Karpas-422 (cell line): ENCODE measurements around the gene STK17A. TPM values are rescaled to one million over a fixed set of nuclear protein-coding genes. Genes with fewer than 3 reads are reported as not detected.
"Not testable (repeated sequence)": the region's sequence is repeated elsewhere in the genome, so short reads cannot be mapped to it uniquely, and the experiment has no call there.

Experiments
- DNase-seq: peaks from one replicate; pipeline ENCODE4 v3.0.0-alpha.2; 2015
- H2AFZ ChIP-seq: fragments of 200-600 bp; sonication (generic); 2 replicates; pipeline ENCODE4 v1.6.1; 2014; ENCODE audit warnings: antibody characterized with exemption, low read length, mixed read lengths
- H3K27ac ChIP-seq: fragments of 200-600 bp; sonication (generic); 2 replicates; pipeline ENCODE4 v1.5.1; 2014; ENCODE audit warnings: mild to moderate bottlenecking, low read length, moderate library complexity
- H3K27me3 ChIP-seq: fragments of 200-600 bp; sonication (generic); 2 replicates; pipeline ENCODE4 v1.6.1; 2014; ENCODE audit warnings: low read length, mixed read lengths
- H3K36me3 ChIP-seq: fragments of 200-600 bp; sonication (generic); 2 replicates; pipeline ENCODE4 v1.6.1; 2014; ENCODE audit warnings: low read length, mixed read lengths; ENCODE audit not compliant: insufficient read depth
- H3K4me1 ChIP-seq: fragments of 200-600 bp; sonication (generic); 2 replicates; pipeline ENCODE4 v1.6.1; 2014; ENCODE audit warnings: mild to moderate bottlenecking, low read length, mixed read lengths
- H3K4me2 ChIP-seq: fragments of 200-600 bp; sonication (generic); 2 replicates; pipeline ENCODE4 v1.6.1; 2014; ENCODE audit warnings: low read length, low read depth, mild to moderate bottlenecking; ENCODE audit not compliant: poor library complexity, severe bottlenecking
- H3K4me3 ChIP-seq: fragments of 200-600 bp; sonication (generic); 2 replicates; pipeline ENCODE4 v1.5.1; 2014; ENCODE audit warnings: mild to moderate bottlenecking, antibody characterized with exemption, low read length, mixed read lengths
- H3K79me2 ChIP-seq: fragments of 200-600 bp; sonication (generic); 2 replicates; pipeline ENCODE4 v1.6.1; 2014; ENCODE audit warnings: mild to moderate bottlenecking, low read length, mixed read lengths
- H3K9ac ChIP-seq: fragments of 200-600 bp; sonication (generic); 2 replicates; pipeline ENCODE4 v1.6.0; 2014; ENCODE audit warnings: low read length
- H3K9me2 ChIP-seq: fragments of 200-600 bp; sonication (generic), shearing (Covaris generic); replicated peaks from 2 replicates; pipeline ENCODE4 v1.6.0; 2014; ENCODE audit warnings: mild to moderate bottlenecking, low read length, moderate library complexity; ENCODE audit not compliant: insufficient read depth
- H3K9me3 ChIP-seq: fragments of 300-700, 200-600 bp; sonication (generic); 2 replicates; pipeline ENCODE4 v1.6.1; 2014; ENCODE audit warnings: low read length, mixed read lengths
- H4K20me1 ChIP-seq: fragments of 200-600 bp; sonication (generic); 2 replicates; pipeline ENCODE4 v1.6.1; 2014; ENCODE audit warnings: mild to moderate bottlenecking, antibody characterized with exemption, low read length, low read depth; ENCODE audit not compliant: insufficient read depth
- total RNA-seq: library from RNA; depleted of rRNA; stranded (reverse); fragments of >200 nt; shearing (Covaris generic); gene quantifications from 2 replicates; pipeline ENCODE4 v1.2.3, GENCODE V29; 2014; ENCODE audit warnings: low replicate concordance

The STK17A gene
- total RNA-seq, 1 experiment from 2014 or later: 8.2 TPM

- no peaks in the 10 kb centered on the region for H3K79me2 ChIP-seq
- DNase-seq: peak; percentile 62
- H3K27me3 ChIP-seq: no peaks in the 10 kb centered on the region
- H3K4me3 ChIP-seq: no peak overlapping the region
- no peaks in the 10 kb centered on the region for H3K9me3 ChIP-seq
- peaks cover 9% of the 10 kb centered on the region; the same call in 1 of the 2 replicates for H3K36me3 ChIP-seq
- H3K4me2 ChIP-seq: peak overlapping the region; percentile 40
- no peaks in the 10 kb centered on the region for H4K20me1 ChIP-seq
- H2AFZ ChIP-seq: no peak overlapping the region
- peak overlapping the region; percentile 59 for H3K27ac ChIP-seq
- peaks cover 23% of the 10 kb centered on the region for H3K4me1 ChIP-seq
- no peak overlapping the region for H3K9ac ChIP-seq
- no peaks in the 10 kb centered on the region for H3K9me2 ChIP-seq
Measured at GRCh38 chr7:43625453-43625852, 42.5 kb downstream of the STK17A start.

GRCh38 chr7:43625980-43626379 is 43.1 kb downstream of the STK17A start:
- H3K27me3 ChIP-seq: no peaks in the 10 kb centered on the region
- no peak overlapping the region for H3K4me3 ChIP-seq
- no peaks in the 10 kb centered on the region for H4K20me1 ChIP-seq
- H3K4me2 ChIP-seq: peak overlapping the region; percentile 40
- H2AFZ ChIP-seq: no peak overlapping the region
- peaks cover 9% of the 10 kb centered on the region; the same call in 1 of the 2 replicates for H3K36me3 ChIP-seq
- H3K9me3 ChIP-seq: no peaks in the 10 kb centered on the region
- no peak for DNase-seq
- no peak overlapping the region for H3K9ac ChIP-seq
- H3K9me2 ChIP-seq: no peaks in the 10 kb centered on the region
- H3K27ac ChIP-seq: peak overlapping the region; percentile 59
- no peaks in the 10 kb centered on the region for H3K79me2 ChIP-seq
- peaks cover 23% of the 10 kb centered on the region for H3K4me1 ChIP-seq

GRCh38 chr7:43626695-43627094 is 43.8 kb downstream of the STK17A start:
- H4K20me1 ChIP-seq: no peaks in the 10 kb centered on the region
- no peak overlapping the region for H3K4me3 ChIP-seq
- DNase-seq: no peak
- H3K9me2 ChIP-seq: no peaks in the 10 kb centered on the region
- H2AFZ ChIP-seq: no peak overlapping the region
- peaks cover 9% of the 10 kb centered on the region; the same call in 1 of the 2 replicates for H3K36me3 ChIP-seq
- no peak overlapping the region for H3K9ac ChIP-seq
- no peak overlapping the region for H3K4me2 ChIP-seq
- peak overlapping the region; percentile 23; the same call in 1 of the 2 replicates for H3K27ac ChIP-seq
- H3K27me3 ChIP-seq: no peaks in the 10 kb centered on the region
- H3K9me3 ChIP-seq: no peaks in the 10 kb centered on the region
- peaks cover 23% of the 10 kb centered on the region for H3K4me1 ChIP-seq
- H3K79me2 ChIP-seq: no peaks in the 10 kb centered on the region

- not testable (repeated sequence) for DNase-seq, H4K20me1 ChIP-seq, H3K9me2 ChIP-seq, H3K79me2 ChIP-seq, H3K36me3 ChIP-seq, H3K27ac ChIP-seq, H3K4me2 ChIP-seq, H3K4me3 ChIP-seq, H2AFZ ChIP-seq, H3K9ac ChIP-seq, H3K27me3 ChIP-seq, H3K9me3 ChIP-seq
- peaks cover 23% of the 10 kb centered on the region for H3K4me1 ChIP-seq
Measured at GRCh38 chr7:43627798-43628197, 44.9 kb downstream of the STK17A start.

- DNase-seq: no peak
- H3K4me3 ChIP-seq: no peak overlapping the region
- no peak overlapping the region for H3K27ac ChIP-seq
- H2AFZ ChIP-seq: no peak overlapping the region
- H3K4me2 ChIP-seq: no peak overlapping the region
- no peaks in the 10 kb centered on the region for H4K20me1 ChIP-seq
- H3K4me1 ChIP-seq: peaks cover 23% of the 10 kb centered on the region
- no peaks in the 10 kb centered on the region for H3K79me2 ChIP-seq
- H3K9me3 ChIP-seq: no peaks in the 10 kb centered on the region
- no peaks in the 10 kb centered on the region for H3K9me2 ChIP-seq
- no peak overlapping the region for H3K9ac ChIP-seq
- no peaks in the 10 kb centered on the region for H3K27me3 ChIP-seq
- H3K36me3 ChIP-seq: peaks cover 12% of the 10 kb centered on the region; the same call in 1 of the 2 replicates
Measured at GRCh38 chr7:43628431-43628830, 45.5 kb downstream of the STK17A start.

GRCh38 chr7:43629857-43630256 is 46.9 kb downstream of the STK17A start:
- no peaks in the 10 kb centered on the region for H3K27me3 ChIP-seq
- DNase-seq: no peak
- H3K9me2 ChIP-seq: no peaks in the 10 kb centered on the region
- no peak overlapping the region for H3K4me2 ChIP-seq
- H3K9me3 ChIP-seq: no peaks in the 10 kb centered on the region
- H3K79me2 ChIP-seq: no peaks in the 10 kb centered on the region
- peaks cover 6% of the 10 kb centered on the region; the same call in 1 of the 2 replicates for H3K36me3 ChIP-seq
- no peak overlapping the region for H3K4me3 ChIP-seq
- no peak overlapping the region for H3K9ac ChIP-seq
- no peaks in the 10 kb centered on the region for H4K20me1 ChIP-seq
- H2AFZ ChIP-seq: no peak overlapping the region
- H3K27ac ChIP-seq: no peak overlapping the region
- H3K4me1 ChIP-seq: peaks cover 21% of the 10 kb centered on the region

GRCh38 chr7:43630482-43630881 is 47.6 kb downstream of the STK17A start:
- H3K9me2 ChIP-seq: no peaks in the 10 kb centered on the region
- H2AFZ ChIP-seq: no peak overlapping the region
- H3K79me2 ChIP-seq: no peaks in the 10 kb centered on the region
- no peaks in the 10 kb centered on the region for H4K20me1 ChIP-seq
- H3K9ac ChIP-seq: no peak overlapping the region
- H3K4me3 ChIP-seq: no peak overlapping the region
- peaks cover 15% of the 10 kb centered on the region for H3K4me1 ChIP-seq
- H3K36me3 ChIP-seq: peaks cover 8% of the 10 kb centered on the region; the same call in 1 of the 2 replicates
- H3K4me2 ChIP-seq: no peak overlapping the region
- H3K9me3 ChIP-seq: no peaks in the 10 kb centered on the region
- no peak for DNase-seq
- H3K27me3 ChIP-seq: no peaks in the 10 kb centered on the region
- no peak overlapping the region for H3K27ac ChIP-seq

GRCh38 chr7:43631559-43631958 is 48.7 kb downstream of the STK17A start:
- no peak for DNase-seq
- H3K4me1 ChIP-seq: peaks cover 4% of the 10 kb centered on the region; the same call in 1 of the 2 replicates
- no peaks in the 10 kb centered on the region for H3K9me2 ChIP-seq
- H4K20me1 ChIP-seq: no peaks in the 10 kb centered on the region
- no peaks in the 10 kb centered on the region for H3K79me2 ChIP-seq
- H3K36me3 ChIP-seq: peaks cover 19% of the 10 kb centered on the region; the same call in 1 of the 2 replicates
- no peaks in the 10 kb centered on the region for H3K9me3 ChIP-seq
- no peak overlapping the region for H3K27ac ChIP-seq
- no peak overlapping the region for H3K4me3 ChIP-seq
- no peak overlapping the region for H3K4me2 ChIP-seq
- H3K9ac ChIP-seq: no peak overlapping the region
- H2AFZ ChIP-seq: no peak overlapping the region
- no peaks in the 10 kb centered on the region for H3K27me3 ChIP-seq
